ENCODE measurements around the gene PTBP3.

PTBP3 gene

DNA sequence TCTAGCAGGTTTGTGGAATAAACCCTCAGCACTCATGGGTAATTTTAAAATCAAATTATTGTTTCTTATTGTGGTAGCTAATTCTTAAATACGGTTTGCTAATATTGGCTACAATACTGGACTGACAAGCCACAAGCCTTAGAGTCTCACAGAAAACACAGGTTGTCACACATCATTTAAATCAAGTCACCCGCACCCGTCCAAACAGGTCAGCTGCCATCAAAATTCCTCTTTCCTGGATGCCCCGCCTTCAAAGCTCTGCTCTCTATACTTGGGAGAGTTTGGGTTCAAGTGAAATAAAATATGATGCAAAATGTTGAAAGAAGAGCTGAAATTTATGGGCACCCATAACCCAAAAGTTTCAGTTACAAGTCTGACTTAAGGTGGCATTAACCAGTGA lies 146.0 kb downstream of the PTBP3 start:
- no peak for DNase-seq (ENCODE audit: low spot score)

DNA sequence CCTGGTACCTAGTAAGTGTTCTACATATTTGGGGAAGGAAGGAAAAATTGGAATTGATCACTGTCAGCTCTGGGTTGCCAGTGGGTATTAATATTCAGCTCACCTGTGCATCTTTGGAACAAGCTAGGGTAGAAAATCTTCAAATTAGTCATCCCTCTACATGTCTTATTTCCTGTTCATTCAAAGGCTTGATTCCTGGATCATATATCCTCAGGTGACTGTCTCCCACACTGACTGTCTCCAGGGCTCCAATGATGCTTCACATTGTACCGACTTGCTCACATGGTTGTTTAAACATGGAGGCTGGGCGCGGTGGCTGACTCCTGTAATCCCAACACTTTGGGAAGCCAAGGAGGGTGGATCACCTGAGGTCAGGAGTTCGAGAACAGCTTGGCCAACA lies 146.7 kb downstream of the PTBP3 start:
- Histone ChIP-seq H3K4me1 (ENCODE audit: insufficient read depth, poor library complexity, severe bottlenecking) (peaks cover 8% of the 10 kb centered on the region), H3K4me3 (ENCODE audit: severe bottlenecking) (no peak overlapping the region), H3K36me3 (ENCODE audit: low read depth) (no peaks in the 10 kb centered on the region), H3K9me3 (ENCODE audit: severe bottlenecking) (no peaks in the 10 kb centered on the region), H3K27me3 (ENCODE audit: insufficient read depth, poor library complexity, severe bottlenecking) (no peaks in the 10 kb centered on the region), H3K27ac (ENCODE audit: poor library complexity, severe bottlenecking) (no peak overlapping the region)
- ATAC-seq (ENCODE audit: low read depth) (peak; percentile 79), DNase-seq (ENCODE audit: low spot score) (no peak)
- TF ChIP-seq, protein P1, sequence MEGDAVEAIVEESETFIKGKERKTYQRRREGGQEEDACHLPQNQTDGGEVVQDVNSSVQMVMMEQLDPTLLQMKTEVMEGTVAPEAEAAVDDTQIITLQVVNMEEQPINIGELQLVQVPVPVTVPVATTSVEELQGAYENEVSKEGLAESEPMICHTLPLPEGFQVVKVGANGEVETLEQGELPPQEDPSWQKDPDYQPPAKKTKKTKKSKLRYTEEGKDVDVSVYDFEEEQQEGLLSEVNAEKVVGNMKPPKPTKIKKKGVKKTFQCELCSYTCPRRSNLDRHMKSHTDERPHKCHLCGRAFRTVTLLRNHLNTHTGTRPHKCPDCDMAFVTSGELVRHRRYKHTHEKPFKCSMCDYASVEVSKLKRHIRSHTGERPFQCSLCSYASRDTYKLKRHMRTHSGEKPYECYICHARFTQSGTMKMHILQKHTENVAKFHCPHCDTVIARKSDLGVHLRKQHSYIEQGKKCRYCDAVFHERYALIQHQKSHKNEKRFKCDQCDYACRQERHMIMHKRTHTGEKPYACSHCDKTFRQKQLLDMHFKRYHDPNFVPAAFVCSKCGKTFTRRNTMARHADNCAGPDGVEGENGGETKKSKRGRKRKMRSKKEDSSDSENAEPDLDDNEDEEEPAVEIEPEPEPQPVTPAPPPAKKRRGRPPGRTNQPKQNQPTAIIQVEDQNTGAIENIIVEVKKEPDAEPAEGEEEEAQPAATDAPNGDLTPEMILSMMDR (IDR thresholded peaks at IDR 0.05; ENCODE audit: poor library complexity, severe bottlenecking), result no peak

More for the DNA sequence above, 146.0 kb downstream of the PTBP3 start:
- H3K9me3 ChIP-seq (ENCODE audit: severe bottlenecking), result no peaks in the 10 kb centered on the region
- H3K27me3 ChIP-seq (ENCODE audit: insufficient read depth, poor library complexity, severe bottlenecking), result no peaks in the 10 kb centered on the region
- H3K27ac ChIP-seq (ENCODE audit: poor library complexity, severe bottlenecking), result no peak overlapping the region
- TF ChIP-seq, protein P1 (IDR thresholded peaks at IDR 0.05; ENCODE audit: poor library complexity, severe bottlenecking), result no peak
- ATAC-seq (ENCODE audit: low read depth), result no peak
- H3K4me3 ChIP-seq (ENCODE audit: severe bottlenecking), result no peak overlapping the region
- no peaks in the 10 kb centered on the region for H3K36me3 ChIP-seq (ENCODE audit: low read depth)
- peaks cover 8% of the 10 kb centered on the region for H3K4me1 ChIP-seq (ENCODE audit: insufficient read depth, poor library complexity, severe bottlenecking)

DNA sequence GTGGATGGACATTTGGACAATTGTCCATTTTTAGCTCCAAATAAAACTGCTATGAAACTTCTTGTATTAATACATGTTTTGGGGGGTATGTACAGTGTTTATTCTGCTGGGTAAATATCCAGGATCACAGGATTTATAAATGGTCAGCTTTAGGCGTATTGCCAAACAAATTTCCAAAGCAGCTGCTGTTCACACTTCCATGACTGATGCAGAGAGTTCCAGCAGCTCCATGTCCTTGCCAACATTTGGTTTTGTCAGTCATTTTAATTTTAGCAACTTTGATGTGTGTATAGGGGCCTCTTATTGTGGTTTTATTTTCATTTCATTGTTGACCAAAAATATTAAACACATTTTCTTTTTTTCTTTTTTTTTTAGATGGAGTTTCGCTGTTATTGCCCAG lies 148.5 kb downstream of the PTBP3 start:
- H3K27me3 ChIP-seq (ENCODE audit: insufficient read depth, poor library complexity, severe bottlenecking), result no peaks in the 10 kb centered on the region
- no peak overlapping the region for H3K4me3 ChIP-seq (ENCODE audit: severe bottlenecking)
- H3K9me3 ChIP-seq (ENCODE audit: severe bottlenecking), result no peaks in the 10 kb centered on the region
- peaks cover 8% of the 10 kb centered on the region for H3K4me1 ChIP-seq (ENCODE audit: insufficient read depth, poor library complexity, severe bottlenecking)
- ATAC-seq (ENCODE audit: low read depth) (no peak), DNase-seq (ENCODE audit: low spot score) (no peak)
- TF ChIP-seq, protein P1 (IDR thresholded peaks at IDR 0.05; ENCODE audit: poor library complexity, severe bottlenecking), result no peak
- no peaks in the 10 kb centered on the region for H3K36me3 ChIP-seq (ENCODE audit: low read depth)
- H3K27ac ChIP-seq (ENCODE audit: poor library complexity, severe bottlenecking), result no peak overlapping the region

DNA sequence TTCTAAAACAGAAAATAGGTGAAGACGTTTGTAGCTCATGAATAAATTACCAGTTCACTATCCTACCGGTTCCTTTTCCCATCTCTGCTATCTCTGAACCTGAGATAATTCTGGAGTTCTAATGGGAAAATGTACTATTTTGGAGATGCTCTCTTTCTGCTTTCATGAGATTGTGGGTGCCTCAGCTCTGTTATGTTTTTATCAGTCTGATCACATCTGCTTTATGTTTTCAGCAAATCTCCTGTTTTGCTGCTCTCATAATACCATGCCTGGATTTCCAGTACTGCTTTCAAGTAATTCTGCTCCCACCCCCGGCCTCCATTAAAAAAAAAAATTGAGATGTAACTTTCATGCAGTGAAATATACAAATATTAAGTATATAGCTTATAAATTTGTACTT lies 149.2 kb downstream of the PTBP3 start:
- DNase-seq (ENCODE audit: low spot score) (no peak), ATAC-seq (ENCODE audit: low read depth) (no peak)
- H3K9me3 ChIP-seq (ENCODE audit: severe bottlenecking), result no peaks in the 10 kb centered on the region
- H3K27me3 ChIP-seq (ENCODE audit: insufficient read depth, poor library complexity, severe bottlenecking), result no peaks in the 10 kb centered on the region
- no peak overlapping the region for H3K4me3 ChIP-seq (ENCODE audit: severe bottlenecking)
- H3K27ac ChIP-seq (ENCODE audit: poor library complexity, severe bottlenecking), result no peak overlapping the region
- TF ChIP-seq, protein P1 (IDR thresholded peaks at IDR 0.05; ENCODE audit: poor library complexity, severe bottlenecking), result no peak
- H3K4me1 ChIP-seq (ENCODE audit: insufficient read depth, poor library complexity, severe bottlenecking), result peaks cover 8% of the 10 kb centered on the region
- no peaks in the 10 kb centered on the region for H3K36me3 ChIP-seq (ENCODE audit: low read depth)

DNA sequence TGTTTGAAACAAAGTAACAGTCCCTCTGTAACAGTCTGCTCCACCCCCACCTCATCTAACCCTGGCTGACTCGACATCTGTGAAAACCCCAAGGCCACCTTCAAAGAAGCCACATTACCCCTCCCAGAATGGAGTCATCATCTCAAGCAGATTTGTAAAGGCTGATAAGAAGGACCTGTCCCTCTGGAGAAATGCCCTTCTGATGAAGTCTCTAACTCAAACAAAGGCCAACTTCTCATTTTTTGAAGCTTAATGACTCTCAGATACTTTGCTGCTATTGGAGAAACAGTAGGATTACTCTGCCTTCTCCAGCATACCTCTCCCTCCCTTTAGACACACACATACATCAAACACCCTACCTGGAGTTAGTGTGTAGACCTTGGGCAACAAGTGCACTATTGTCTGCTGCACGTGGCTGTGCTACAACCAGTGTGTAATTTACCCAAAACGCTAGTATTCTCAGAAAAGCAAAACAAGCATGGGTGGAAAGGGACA lies 153.0 kb downstream of the PTBP3 start:
- H3K36me3 ChIP-seq (ENCODE audit: low read depth), result no peaks in the 10 kb centered on the region
- H3K27ac ChIP-seq (ENCODE audit: poor library complexity, severe bottlenecking), result no peak overlapping the region
- ATAC-seq (ENCODE audit: low read depth) (no peak), DNase-seq (ENCODE audit: low spot score) (no peak)
- TF ChIP-seq, protein P1 (IDR thresholded peaks at IDR 0.05; ENCODE audit: poor library complexity, severe bottlenecking), result no peak
- no peak overlapping the region for H3K4me3 ChIP-seq (ENCODE audit: severe bottlenecking)
- no peaks in the 10 kb centered on the region for H3K9me3 ChIP-seq (ENCODE audit: severe bottlenecking)
- H3K27me3 ChIP-seq (ENCODE audit: insufficient read depth, poor library complexity, severe bottlenecking), result no peaks in the 10 kb centered on the region
- H3K4me1 ChIP-seq (ENCODE audit: insufficient read depth, poor library complexity, severe bottlenecking), result no peaks in the 10 kb centered on the region
